GM12872 (cell line): ENCODE results near the gene EYA2.

ENCODE experiments used
- TF ChIP-seq, protein P1 (sequence below): IDR thresholded peaks from 3 replicates; pipeline ENCODE4 v1.5.1; 2011; ENCODE audit warnings: low read depth, mild to moderate bottlenecking, low read length, moderate library complexity; ENCODE audit not compliant: insufficient read depth

Gene EYA2

DNA sequence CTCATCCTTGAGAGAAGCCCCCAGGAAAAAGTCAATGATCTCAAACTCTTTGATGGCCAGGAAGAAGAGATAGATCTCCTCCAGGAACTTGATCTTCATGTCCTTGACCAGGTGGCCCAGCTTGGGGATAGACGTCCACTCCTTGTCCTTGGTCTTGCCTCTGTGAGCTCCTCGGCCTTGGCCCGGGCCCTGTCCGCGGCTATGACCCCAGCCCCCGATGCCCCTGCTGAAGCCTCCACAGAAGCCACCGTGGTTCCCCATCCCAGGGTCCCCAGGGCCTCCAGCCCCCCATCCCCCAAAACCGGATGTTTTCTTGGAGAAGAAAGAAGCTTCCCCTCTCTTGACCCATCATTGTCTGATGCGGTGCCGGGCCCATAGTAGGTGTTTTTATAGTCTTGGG is 266.8 kb downstream of the EYA2 start:
- TF ChIP-seq, protein P1, sequence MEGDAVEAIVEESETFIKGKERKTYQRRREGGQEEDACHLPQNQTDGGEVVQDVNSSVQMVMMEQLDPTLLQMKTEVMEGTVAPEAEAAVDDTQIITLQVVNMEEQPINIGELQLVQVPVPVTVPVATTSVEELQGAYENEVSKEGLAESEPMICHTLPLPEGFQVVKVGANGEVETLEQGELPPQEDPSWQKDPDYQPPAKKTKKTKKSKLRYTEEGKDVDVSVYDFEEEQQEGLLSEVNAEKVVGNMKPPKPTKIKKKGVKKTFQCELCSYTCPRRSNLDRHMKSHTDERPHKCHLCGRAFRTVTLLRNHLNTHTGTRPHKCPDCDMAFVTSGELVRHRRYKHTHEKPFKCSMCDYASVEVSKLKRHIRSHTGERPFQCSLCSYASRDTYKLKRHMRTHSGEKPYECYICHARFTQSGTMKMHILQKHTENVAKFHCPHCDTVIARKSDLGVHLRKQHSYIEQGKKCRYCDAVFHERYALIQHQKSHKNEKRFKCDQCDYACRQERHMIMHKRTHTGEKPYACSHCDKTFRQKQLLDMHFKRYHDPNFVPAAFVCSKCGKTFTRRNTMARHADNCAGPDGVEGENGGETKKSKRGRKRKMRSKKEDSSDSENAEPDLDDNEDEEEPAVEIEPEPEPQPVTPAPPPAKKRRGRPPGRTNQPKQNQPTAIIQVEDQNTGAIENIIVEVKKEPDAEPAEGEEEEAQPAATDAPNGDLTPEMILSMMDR = no peak

DNA sequence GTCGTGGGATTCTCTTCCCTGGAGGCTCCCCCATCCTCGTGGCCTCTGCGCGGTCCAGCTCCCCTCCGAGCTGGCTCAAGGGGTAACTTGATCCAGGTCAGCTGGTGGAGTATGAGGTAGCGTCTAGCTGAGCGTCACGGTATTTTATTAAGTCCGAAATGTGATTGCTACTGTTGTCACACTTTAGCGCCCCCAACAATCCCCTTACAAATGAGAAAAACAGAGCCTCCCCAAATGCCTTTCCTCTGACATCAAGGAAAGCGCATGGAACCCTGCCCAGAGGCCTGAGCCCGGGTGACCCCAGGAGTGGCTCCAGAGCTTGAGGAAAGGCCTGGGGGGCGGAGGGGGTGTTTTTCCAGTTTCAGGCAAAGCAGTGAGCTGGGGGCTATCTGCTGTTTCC is 269.5 kb downstream of the EYA2 start:
- TF ChIP-seq, protein P1 = no peak

DNA sequence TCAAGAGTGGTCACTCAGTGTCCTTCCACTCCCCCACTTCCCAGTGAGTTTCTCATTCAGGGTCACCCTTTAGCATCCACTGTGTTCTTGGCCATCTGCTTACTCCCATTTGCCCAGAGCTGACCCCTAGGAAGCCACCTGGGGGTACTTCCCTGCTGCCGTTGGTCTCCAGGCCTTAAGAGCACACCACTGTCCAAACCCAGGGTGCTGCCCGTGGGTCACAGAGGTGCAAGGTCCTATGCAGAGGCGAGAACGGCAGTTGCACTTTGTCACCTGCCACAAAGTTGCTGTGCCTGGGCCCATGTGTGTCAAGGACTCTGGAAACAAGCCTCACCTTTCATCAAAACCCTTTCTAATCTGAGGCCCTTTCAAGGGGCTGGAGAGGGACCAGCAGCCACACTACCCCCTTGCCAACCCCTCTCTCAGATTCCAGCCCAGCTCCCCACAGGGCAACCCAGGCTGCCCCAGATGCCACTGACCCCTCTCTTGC is 270.8 kb downstream of the EYA2 start:
- TF ChIP-seq, protein P1 = no peak

DNA sequence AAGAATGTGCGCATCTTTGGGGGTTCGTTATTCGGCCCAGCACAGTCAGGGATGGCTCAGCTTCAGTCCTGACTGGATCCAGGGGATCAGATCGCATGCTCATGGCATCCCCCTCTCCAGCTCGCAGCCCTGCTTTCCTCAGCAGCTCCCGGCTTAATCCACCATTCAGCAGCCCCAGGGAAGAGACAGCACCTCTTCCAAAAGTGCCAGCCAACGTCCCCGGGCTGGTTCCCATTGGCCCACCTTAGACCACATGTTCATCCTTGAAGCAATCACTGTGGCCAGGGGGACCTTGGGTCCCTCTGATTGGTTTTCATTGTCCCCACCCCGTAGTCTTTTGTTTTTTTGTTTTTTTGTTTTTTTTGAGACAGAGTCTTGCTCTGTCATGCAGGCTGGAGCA is 273.2 kb downstream of the EYA2 start:
- TF ChIP-seq, protein P1 = no peak

DNA sequence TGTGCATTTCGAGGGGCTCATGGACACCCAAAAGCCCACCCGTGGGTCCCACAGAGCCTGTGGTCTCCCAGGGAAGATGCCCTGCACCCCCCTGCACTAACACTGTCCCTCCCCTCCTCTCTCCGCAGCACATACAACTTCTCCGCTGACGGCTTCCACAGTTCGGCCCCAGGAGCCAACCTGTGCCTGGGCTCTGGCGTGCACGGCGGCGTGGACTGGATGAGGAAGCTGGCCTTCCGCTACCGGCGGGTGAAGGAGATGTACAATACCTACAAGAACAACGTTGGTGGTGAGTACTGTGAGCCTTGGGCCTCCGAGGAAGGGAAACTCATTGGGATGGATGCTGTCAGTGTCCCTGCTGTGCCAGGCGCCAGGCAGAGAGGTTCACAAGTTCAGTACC is 277.9 kb downstream of the EYA2 start:
- TF ChIP-seq, protein P1 = no peak

DNA sequence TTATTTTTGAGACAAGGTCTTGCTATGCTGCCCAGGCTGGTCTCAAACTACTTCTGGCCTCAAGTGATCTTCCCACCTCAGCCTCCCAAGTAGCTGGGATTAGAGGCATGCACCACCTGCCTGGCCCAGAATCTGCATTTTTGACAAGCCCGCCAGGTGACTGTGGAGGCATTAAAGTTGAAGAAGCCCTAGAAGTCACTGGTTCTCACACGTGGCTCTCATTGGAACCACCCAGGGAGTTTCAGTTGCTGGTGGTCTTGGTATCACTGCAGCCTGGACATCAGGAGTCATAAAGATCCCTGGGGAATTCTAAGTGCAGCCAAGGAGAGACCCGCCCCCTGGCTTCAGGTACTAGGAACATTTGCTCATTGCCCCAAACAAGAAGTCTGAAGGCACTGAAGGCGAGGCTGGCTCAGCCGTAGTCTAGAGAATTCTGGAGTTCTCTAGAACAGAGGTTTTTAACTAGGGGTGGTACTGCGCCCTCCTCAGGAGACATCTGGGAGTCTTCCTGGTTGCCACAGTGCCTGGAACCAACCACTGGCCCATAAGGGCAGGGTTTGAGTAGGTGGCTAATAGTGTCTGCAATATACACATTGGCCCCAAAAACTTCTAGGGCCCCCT is 279.1 kb downstream of the EYA2 start:
- TF ChIP-seq, protein P1 = no peak

DNA sequence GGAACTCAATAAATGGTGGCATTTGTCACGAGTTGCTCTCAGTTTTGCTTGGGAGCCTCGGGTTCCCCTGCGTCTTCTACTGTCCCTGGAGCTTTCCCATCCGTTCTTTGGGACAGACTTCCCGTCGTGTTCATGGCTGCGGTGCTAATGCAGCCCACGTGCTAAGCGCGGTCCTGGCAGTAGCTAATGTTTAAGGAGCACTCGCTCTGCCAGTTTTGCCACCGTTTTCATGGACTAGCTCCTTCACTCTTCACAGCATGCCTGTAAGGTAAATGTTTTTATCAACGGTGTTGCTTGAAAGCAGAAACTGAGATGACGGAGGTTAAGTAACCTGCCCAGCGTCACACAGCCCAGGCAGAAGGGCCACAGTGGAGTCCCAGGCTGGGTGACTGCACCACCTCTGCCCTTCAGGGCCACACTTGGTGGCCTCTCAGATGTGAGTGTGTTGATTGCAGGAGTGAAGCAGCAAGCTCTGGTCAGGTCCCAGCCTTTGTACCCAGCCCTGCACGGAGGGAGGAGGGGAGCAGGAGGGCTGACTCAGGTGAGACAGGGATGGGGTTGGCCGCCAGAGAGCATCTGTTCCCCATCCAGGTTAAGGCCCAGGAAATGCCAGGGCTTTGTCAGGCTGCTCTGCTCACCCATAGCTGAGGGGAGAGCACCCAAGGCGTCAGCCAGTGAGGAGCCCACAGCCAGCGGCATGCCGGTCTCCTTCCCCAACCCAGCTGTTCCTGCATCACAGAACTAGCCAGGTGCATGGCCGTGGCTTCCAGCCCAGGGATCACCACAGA is 280.0 kb downstream of the EYA2 start:
- TF ChIP-seq, protein P1 = no peak
